Endodermal cell (in vitro differentiated cells): ENCODE measurements around the gene HES5. TPM values are rescaled to one million over a fixed set of nuclear protein-coding genes. Genes with fewer than 3 reads are reported as not detected.

ENCODE experiments used
- DNase-seq: peaks from one replicate; pipeline ENCODE4 v3.0.0-alpha.2; 2017
- H3K27ac ChIP-seq: 2 replicates; pipeline ENCODE4 v1.5.1; 2013; ENCODE audit warnings: mild to moderate bottlenecking, low read depth, low read length, moderate library complexity
- H3K27me3 ChIP-seq: 2 replicates; pipeline ENCODE4 v1.6.1; 2013; ENCODE audit warnings: mild to moderate bottlenecking, low read length, moderate library complexity; ENCODE audit not compliant: insufficient read depth, control insufficient read depth, poor library complexity, severe bottlenecking
- H3K36me3 ChIP-seq: 2 replicates; pipeline ENCODE4 v1.7.0; 2013; ENCODE audit warnings: mild to moderate bottlenecking, low read length, moderate library complexity; ENCODE audit not compliant: control insufficient read depth, insufficient read depth
- H3K4me1 ChIP-seq: one replicate; pipeline ENCODE4 v1.7.0; 2013; ENCODE audit warnings: low read length; ENCODE audit not compliant: control insufficient read depth, insufficient read depth
- H3K4me3 ChIP-seq: 2 replicates; pipeline ENCODE4 v1.5.1; 2013; ENCODE audit warnings: mild to moderate bottlenecking, low read length, moderate library complexity
- H3K9ac ChIP-seq: 2 replicates; pipeline ENCODE4 v1.6.1; 2013; ENCODE audit warnings: mild to moderate bottlenecking, low read length, moderate library complexity; ENCODE audit not compliant: poor library complexity, severe bottlenecking; ENCODE audit errors: extremely low read depth
- H3K9me3 ChIP-seq: 2 replicates; pipeline ENCODE4 v1.6.1; 2013; ENCODE audit warnings: mild to moderate bottlenecking, low read length, moderate library complexity; ENCODE audit not compliant: control insufficient read depth
- H3K27ac Mint-ChIP-seq: 2 replicates; pipeline ENCODE4 v1.8.0; 2020; ENCODE audit warnings: mixed read lengths
- H3K27me3 Mint-ChIP-seq: 2 replicates; pipeline ENCODE4 v1.8.0; 2021; ENCODE audit warnings: mild to moderate bottlenecking, mixed read lengths; ENCODE audit not compliant: insufficient read depth
- H3K36me3 Mint-ChIP-seq: 2 replicates; pipeline ENCODE4 v1.8.0; 2020; ENCODE audit warnings: low read depth, mixed read lengths
- H3K4me1 Mint-ChIP-seq: 2 replicates; pipeline ENCODE4 v1.8.0; 2020; ENCODE audit warnings: mixed read lengths
- H3K4me3 Mint-ChIP-seq: 2 replicates; pipeline ENCODE4 v1.8.0; 2020; ENCODE audit warnings: mild to moderate bottlenecking, moderate library complexity, mixed read lengths
- H3K9me3 Mint-ChIP-seq: 2 replicates; pipeline ENCODE4 v1.8.0; 2020; ENCODE audit warnings: mild to moderate bottlenecking, mixed read lengths
- CTCF ChIP-seq: fragments of 200-600 bp; sonication (generic); conservative IDR thresholded peaks from 2 replicates; pipeline ENCODE4 v1.5.0; 2021; ENCODE audit warnings: antibody characterized with exemption, mild to moderate bottlenecking
- WGBS, 2 experiments: methylation state at CpG; one replicate each; pipeline versions ENCODE4 v1.1.5 to v1.1.7; 2013; ENCODE audit warnings: missing lambda C conversion rate in 2 of 2, mixed read lengths in 1 of 2; ENCODE audit not compliant: insufficient coverage in 1 of 2, insufficient read length in 1 of 2; 5-methylcytosine and 5-hydroxymethylcytosine counted together
- total RNA-seq, 2 donors: library from RNA; stranded (reverse); fragmentation: NEBNext Ultra II Directional in 1 of 2; extraction: Animal tissue kit (Norgen Biotek cat#: 25700) in 1 of 2; gene quantifications; 2 replicates in 1 of 2; 3 replicates in 1 of 2; pipeline ENCODE4 v1.2.1, GENCODE V29; 2021

HES5 gene
- total RNA-seq, 2 donors from 2014 or later = not detected

- no peak overlapping the region for H3K4me3 ChIP-seq
- H3K36me3 Mint-ChIP-seq = peaks cover 34% of the 10 kb centered on the region
- H3K4me1 Mint-ChIP-seq = no peaks in the 10 kb centered on the region
- no peak for DNase-seq
- no peaks in the 10 kb centered on the region for H3K27me3 Mint-ChIP-seq
- H3K9me3 Mint-ChIP-seq = no peaks in the 10 kb centered on the region
- peaks cover 18% of the 10 kb centered on the region for H3K36me3 ChIP-seq
- H3K9ac ChIP-seq = no peak overlapping the region
- no peaks in the 10 kb centered on the region for H3K9me3 ChIP-seq
- H3K4me3 Mint-ChIP-seq = no peak overlapping the region
- no peaks in the 10 kb centered on the region for H3K4me1 ChIP-seq
- no peak overlapping the region for H3K27ac ChIP-seq
- no peaks in the 10 kb centered on the region for H3K27me3 ChIP-seq
- no peak overlapping the region for H3K27ac Mint-ChIP-seq
- WGBS, 2 experiments = 94% methylated on average over 28 to 31 of the region's 31 CpGs
- no peak for TF ChIP-seq CTCF
Measured at GRCh38 chr1:2512862-2513421, 17.1 kb downstream of the HES5 start.

GRCh38 chr1:2510366-2511155 is 19.5 kb downstream of the HES5 start:
- Histone ChIP-seq H3K9me3 (no peaks in the 10 kb centered on the region), H3K27me3 (no peaks in the 10 kb centered on the region), H3K9ac (no peak overlapping the region), H3K27ac (no peak overlapping the region), H3K4me3 (no peak overlapping the region), H3K4me1 (no peaks in the 10 kb centered on the region), H3K36me3 (peaks cover 10% of the 10 kb centered on the region)
- Mint-ChIP-seq H3K9me3 (no peaks in the 10 kb centered on the region), H3K27me3 (no peaks in the 10 kb centered on the region), H3K36me3 (peaks cover 28% of the 10 kb centered on the region), H3K4me3 (no peak overlapping the region), H3K4me1 (no peaks in the 10 kb centered on the region), H3K27ac (no peak overlapping the region)
- no peak for TF ChIP-seq CTCF
- DNase-seq = no peak
- WGBS, 2 experiments = 91 to 95% methylated on average over 15 to 27 of the region's 27 CpGs

GRCh38 chr1:2509589-2509988 is 20.5 kb downstream of the HES5 start:
- Mint-ChIP-seq H3K4me1 (no peaks in the 10 kb centered on the region), H3K27ac (no peak overlapping the region), H3K4me3 (no peak overlapping the region), H3K36me3 (peaks cover 26% of the 10 kb centered on the region), H3K9me3 (no peaks in the 10 kb centered on the region), H3K27me3 (no peaks in the 10 kb centered on the region)
- WGBS, 2 experiments = 93 to 98% methylated on average over 7 to 11 of the region's 11 CpGs
- no peak overlapping the region for H3K4me3 ChIP-seq
- no peak overlapping the region for H3K9ac ChIP-seq
- H3K27ac ChIP-seq = no peak overlapping the region
- H3K36me3 ChIP-seq = peaks cover 10% of the 10 kb centered on the region
- no peak for DNase-seq
- TF ChIP-seq CTCF = no peak
- no peaks in the 10 kb centered on the region for H3K27me3 ChIP-seq
- no peaks in the 10 kb centered on the region for H3K4me1 ChIP-seq
- no peaks in the 10 kb centered on the region for H3K9me3 ChIP-seq
